Femur (tissue), 1 donor: ENCODE measurements around the gene COASY.
A peak's percentile ranks its signal among the peaks of the same experiment; 100 is the strongest.
"Not testable (repeated sequence)": the region's sequence is repeated elsewhere in the genome, so short reads cannot be mapped to it uniquely, and the experiment has no call there.

Source experiments
- DNase-seq: peaks from one replicate; pipeline ENCODE4 v3.0.0-alpha.2; 2017

COASY gene

DNA sequence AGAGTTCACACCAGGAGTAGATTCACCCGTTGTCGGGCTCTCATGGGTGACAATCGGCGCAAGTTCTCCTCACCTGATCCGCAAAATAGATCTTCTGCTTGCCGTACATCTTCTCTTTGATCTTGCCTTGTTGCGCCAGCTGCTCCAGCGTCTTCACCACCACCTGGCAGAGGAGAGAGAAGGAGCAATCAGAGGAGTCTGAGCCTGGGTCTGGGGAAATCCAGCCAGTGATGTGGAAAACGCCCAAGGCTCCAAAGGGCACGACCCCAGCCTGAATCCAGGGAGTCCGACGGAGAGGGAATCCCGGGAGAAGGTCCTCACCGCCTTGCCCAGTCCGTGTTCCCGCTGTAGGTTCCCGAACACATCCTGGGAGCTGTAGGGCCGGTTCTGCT is 15.2 kb downstream of the COASY start:
- no peak for DNase-seq

DNA sequence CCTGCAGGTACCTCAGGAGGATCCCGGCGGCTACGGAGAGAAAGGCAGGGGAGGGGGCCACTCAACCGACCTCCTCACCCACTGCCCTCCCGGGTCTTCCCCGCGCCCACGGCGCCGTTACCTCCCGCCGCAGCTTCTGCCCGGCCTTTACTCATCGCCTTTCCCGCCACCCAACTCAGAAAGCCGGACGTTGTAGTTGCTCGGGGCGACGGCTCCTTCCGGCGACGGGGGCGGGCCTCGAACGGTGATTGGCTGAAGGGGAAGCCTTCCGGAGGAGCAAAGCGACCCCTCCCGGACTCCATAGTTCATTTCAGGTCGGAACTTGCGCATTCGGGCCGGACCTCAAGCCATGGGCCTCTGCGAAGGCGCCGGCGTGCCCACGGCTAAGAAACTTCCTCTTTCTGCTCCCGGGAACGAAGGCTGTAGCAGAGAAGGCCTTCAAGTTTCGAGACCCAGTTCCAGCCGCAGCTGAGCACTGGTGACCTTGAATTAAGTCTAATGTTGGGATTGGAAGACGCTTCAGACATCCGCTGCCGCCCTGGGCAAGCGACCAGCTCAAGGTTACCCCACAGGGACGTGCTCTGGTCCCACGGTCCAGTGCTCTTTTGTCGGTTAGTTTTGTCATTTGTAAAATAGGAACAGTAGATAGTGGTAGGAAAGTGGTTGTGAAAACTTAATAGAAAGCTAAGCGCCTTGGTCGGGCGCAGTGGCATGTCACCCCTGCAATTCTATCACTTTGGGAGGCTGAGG is 15.8 kb downstream of the COASY start, which contains the start of gene PSMC3IP:
TSS of gene PSMC3IP (minus strand) at position 198 of the 750 bp plus-strand sequence. CDS start at position 155, 43 bp downstream.
- DNase-seq, result peak; percentile 98

DNA sequence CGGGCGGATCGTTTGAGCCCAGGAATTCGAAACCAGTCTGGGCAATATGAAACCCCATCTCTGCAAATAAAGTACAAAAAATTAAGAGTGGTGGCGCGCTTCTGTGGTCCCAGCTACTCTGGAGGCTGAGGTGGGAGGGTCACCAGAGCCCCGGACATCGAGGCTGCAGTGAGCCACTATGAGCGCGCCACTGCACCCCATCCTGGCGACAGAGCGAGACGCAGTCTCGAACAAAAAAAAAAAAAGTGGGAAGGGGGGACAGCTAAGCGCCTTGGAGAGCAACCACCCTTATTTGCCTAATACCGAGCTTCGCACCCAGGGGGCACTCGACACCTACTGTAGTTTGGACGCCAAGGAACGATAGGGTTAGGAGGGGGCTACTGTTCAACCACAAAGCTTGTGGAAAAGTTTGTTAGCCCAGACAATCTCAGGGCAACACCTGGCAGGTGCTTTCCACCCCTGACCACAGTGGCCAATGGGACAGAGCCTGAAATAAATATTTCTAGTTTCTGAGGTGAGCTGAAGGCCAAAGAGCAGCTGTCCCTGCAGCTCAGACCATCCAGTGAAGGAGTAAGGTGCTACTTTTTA is 16.4 kb downstream of the COASY start:
- peak; percentile 78 for DNase-seq

DNA sequence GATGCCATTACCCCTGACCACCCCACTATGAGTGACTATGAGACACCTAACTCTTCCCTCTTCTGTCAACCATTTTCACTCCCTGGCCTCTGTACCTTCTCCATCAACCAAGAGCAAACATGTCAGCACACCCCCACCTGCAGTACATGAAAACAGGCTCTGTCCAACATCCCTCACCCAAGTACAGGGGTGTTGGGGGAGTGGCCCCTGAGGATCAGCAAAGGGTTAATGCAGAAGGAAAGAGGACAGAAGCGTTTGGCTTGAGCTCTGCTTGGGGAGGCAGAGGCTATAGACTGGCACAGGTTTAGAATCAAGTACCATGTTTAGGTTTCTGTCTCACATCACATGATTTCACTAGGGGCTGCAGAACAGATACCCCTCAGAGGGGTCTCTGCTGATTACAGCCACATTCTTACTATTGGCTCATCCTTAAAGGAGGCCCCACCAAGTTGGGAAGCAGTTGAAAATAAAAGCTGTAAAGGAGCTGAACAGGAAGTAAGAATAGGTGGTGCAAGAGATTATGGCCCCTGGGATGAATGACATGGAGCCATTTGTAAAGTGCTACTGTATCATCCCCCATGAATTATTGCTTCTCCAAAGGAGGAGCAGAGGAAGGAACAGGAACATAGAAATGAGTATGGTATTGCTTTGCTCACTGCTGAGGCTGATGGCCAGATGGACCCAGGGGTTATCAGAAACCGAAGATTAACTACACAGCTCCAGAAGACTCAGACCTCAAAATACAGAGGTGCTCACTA is 18.0 kb downstream of the COASY start:
- no peak for DNase-seq

DNA sequence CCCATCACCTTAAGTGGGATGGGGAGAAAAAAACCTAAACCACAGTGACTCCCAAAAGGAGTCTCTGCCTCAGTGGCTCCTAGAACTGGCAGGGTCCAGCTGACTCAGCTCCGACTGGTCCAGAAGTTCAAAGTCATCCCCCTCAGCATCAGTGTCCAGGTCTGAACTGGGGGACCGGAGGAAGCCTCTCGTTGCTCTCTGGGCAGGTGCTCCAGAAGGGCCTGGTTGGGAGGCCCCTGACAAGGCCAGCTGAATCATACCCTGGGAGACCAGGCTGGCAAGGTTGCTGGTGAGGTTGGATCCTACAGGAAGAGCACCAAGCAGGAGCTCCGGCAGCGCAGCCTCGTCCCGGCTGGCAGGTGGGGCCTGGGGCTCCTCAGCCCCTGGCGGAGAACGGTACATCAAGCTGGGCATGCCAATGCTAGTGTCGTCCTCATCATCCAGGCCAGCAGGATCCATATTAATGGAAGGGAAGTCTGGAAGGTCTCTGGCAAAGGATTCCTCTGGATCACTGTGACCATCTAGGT is 19.9 kb downstream of the COASY start:
- DNase-seq, result no peak

DNA sequence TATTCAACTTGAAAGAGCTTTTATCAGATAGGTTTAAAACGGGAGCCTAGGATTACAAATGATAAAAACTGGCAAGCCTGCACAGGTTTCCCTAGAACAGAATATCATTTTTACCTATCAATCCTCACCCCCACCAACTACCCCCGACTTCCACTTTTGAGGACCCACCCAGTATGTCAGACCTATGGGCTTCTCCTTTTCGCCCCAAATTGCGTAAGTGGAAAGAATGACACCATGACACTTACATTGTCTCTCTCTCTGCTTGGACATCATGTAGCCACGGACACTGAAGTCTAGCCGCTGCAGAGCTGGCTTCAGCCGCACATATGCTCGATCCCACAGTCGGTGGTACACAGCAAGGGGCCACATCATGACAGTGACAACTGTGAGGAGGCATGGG is 22.9 kb downstream of the COASY start:
- no peak for DNase-seq

DNA sequence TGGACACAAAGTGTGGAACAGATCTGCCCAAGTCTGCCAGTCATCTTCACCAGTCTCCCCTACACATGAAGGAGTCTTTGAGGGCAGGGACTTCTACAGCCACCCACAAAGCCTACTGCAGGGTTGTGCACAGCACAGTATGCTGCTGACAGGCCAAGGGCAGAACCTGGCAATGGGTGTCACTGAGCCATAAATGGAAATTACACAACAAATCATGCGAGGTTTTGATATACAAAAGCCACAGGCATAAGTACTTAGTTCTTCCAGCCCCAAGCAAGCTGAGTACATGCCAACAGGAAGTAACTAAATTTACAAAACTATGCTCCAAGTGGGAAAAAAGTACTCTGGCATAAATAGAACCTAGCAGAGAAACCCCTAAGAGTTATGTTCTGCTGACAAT is 23.4 kb downstream of the COASY start:
- DNase-seq, result no peak

DNA sequence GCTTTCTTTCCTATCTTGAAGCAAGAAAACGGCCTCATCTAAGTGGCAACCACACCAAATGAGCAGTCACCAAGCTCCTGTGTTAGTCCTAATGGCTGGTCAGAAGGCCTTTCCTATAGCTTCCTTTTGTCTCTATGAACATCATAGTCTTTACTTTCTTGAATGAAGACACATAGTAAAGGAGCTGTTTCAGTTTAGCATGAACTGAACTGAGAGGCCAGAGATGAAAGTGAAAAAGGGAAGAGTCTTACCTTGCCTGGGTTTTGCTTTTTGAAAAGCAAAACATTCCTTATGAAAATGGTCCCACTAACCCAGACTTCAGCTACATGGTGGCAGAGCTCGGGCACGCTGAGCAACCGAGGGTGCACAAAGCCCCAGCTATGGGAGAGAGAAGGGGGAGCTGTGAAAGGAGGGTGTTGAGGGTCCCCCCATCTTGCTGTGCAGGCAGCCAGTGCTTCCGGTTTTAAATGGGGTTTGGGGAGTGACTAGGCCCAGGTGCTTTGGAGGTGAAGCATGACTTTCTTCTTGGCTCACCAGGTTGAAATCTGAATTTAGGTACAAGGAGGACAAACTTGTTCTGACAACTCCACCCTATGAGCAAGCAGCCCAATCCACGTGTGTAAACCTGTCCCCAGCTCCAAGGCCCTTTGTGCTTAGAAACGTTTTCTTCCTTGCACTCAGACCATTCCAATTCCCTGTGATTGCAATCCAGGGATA is 24.7 kb downstream of the COASY start:
- no peak for DNase-seq

DNA sequence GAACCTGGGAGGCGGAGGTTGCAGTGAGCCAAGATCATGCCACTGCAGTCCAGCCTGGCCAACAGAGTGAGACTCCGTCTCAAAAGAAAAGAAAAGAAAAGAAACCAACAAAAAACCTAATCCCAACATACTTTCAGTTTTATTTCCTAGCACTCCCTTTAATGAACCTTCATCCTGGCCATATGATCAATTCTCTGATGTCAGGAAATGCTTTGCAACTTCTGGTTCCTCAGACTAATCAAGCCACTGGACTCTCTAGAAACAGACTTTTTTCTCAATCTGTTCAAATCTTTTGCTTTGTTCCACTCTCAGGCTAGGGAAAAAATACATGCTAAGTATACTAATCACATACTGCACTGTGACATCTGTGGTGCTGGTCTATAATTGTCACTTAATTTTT is 28.9 kb downstream of the COASY start:
- DNase-seq, result no peak

DNA sequence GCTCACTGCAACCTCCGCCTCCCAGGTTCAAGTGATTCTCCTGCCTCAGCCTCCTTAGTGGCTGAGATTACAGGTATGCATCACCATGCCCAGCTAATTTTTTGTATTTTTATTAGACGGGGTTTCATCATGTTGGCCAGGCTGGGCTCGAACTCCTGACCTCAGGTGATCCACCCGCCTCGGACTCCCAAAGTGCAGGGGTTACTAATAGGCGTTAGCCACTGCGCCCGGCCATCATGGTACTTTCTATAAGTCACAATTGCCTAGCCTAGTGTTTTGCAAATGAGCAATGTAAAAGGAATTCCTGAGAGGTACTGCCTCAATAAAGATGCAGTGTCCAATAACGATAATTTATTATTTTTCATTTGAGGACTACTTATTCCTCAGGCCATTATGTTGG is 29.5 kb downstream of the COASY start:
- DNase-seq, result no peak

DNA sequence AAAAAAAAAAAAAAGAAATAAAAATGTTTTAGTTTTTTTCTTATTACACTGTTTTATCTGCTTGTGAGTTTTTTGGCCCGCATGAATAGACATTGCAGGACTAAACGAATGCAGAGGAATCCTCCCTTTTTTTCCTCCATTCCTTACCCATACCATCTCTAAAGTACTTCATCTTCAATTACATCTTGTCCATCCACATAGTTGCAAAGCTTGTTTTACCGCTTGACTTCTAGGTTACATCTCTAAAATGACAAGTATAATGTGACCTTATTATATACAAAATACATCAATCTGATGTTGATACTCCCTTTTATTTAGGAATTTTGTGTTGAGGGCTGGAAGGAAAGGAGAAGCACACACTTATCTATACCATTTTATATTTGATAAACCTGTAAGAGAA is 34.4 kb downstream of the COASY start:
- DNase-seq, result no peak

DNA sequence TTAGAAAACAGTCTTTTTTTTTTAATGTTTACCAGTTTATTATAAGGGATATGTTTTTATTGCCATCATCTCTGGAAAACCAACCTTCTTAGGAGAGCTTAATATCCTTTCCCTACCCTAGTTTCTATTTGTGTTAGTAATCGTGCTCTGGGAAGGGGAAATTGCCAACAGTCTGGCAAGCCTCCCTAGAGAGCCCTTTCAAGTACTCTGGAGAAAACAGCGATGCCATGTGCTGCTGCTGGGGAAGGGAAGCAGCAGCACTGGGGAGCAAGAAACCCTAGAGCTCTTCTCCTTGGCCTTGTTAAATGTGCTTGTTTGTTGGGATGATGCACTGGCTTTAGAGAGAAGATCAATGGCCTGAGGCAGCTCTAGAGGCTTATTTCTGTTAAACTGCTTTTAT is 37.0 kb downstream of the COASY start:
- DNase-seq, result no peak

DNA sequence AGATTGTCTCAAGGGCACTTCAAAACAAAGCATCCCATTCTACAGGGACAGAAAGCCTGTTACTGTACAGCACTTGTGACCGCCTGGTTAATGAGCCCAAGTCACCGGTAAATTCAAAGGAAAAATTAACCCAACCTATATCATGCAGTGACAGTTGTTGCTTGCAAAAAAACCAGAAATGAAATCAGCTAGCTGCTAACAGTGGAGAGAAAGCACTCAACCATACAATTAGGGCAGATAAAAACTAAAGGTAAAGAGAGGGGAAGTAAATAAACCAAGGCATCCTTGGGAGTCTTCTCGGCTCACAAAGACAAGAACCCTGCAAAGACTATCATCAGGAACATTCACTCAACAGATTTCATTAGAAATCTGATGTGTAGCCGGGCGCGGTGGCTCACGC is 41.4 kb downstream of the COASY start:
- DNase-seq, result no peak

DNA sequence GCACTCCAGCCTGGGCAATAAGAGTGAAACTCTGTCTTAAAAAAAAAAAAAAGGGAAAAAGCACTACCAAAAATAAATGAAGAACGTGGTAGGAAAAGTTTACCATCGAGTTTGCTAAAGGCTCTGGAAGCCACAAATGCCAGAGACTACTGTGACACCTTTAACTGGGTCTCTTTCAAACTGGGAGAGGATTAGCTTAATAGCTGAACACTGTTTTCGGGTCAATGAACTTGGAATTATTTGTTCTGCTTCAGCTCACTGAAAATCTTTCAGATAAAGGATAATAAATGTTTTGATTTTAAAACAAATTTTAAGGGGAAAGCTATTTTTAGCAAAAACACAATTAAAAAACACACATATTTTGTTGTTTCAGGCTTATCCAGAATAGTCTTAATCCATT is 45.8 kb downstream of the COASY start:
- DNase-seq, result no peak

DNA sequence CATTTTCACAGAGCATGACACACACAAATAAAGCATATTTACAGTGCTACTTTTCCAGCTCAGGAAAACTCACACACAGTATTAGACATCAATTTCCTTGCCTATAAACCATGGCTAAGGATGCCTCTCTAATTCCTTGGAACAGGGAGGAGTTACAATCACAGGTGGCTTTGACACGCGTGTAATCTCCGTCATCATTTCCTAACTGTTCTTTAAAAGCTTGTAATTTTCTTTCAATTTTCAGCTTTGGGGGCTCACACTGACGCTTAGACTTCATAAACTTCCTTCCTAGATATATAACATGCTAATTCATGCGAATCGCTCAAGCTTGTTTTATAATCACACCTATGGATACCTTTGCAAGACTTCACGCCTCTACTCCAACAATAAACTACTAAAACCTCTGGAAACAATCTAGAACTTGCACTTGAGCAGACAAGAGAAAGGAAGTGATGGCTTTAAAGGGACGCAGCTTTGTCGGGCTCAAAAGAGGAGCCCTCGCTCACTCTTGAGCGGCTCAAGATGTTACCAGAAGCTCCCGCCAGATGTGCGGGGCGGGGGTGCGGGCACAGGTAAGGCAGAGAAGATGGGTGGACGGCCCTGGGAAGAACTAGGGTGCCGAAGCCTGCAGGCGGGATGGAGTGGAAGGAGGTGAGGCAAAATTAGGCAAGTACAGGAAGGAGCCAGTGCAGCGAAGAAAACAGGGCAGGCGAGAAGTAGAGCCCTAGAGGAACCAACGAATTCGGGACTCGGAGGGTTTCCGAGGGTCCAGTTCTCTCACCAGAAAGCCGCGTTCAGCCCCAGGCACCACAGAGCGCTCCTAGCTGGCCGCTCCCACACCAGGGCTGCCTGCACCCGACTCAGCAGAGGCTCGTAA is 46.6 kb downstream of the COASY start:
- DNase-seq, result no peak

DNA sequence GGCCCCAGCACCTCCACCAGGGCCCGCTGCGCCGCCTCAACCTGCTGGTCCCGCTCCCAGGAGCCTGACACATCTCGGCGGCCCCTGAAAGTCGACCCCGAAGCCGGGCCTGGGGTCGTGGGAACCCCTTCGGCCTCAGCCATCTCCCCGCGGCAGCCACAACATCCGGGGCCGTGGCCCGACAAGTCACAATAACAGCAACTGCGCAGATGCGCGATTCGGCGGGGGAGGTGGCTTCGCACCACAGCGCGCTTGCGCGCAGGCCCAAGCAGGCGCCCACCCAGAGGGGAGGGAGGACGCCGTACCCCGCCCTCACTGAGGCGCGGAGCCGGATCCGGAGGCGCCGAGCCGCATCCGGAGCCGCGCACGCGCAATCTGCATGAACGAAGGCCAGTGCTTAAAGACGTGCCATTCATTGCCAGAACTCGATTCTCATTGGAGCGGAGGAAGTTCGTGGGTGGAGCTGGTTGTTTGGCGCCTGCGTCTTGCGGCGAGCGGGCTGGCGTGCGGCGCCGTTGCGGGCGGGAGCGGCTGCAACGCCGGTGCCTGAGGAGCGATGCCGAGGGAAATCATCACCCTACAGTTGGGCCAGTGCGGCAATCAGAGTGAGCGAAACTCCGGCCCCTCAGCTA is 47.4 kb downstream of the COASY start, which contains the start of the genes RETREG3 and TUBG1:
TSS of gene RETREG3 (minus strand) at position 193 of the 632 bp plus-strand sequence. CDS start at position 143, 50 bp downstream.
TSS of gene TUBG1 (plus strand) at position 502 of the 632 bp plus-strand sequence. CDS start at position 557, 55 bp downstream.
- peak; percentile 99 for DNase-seq

DNA sequence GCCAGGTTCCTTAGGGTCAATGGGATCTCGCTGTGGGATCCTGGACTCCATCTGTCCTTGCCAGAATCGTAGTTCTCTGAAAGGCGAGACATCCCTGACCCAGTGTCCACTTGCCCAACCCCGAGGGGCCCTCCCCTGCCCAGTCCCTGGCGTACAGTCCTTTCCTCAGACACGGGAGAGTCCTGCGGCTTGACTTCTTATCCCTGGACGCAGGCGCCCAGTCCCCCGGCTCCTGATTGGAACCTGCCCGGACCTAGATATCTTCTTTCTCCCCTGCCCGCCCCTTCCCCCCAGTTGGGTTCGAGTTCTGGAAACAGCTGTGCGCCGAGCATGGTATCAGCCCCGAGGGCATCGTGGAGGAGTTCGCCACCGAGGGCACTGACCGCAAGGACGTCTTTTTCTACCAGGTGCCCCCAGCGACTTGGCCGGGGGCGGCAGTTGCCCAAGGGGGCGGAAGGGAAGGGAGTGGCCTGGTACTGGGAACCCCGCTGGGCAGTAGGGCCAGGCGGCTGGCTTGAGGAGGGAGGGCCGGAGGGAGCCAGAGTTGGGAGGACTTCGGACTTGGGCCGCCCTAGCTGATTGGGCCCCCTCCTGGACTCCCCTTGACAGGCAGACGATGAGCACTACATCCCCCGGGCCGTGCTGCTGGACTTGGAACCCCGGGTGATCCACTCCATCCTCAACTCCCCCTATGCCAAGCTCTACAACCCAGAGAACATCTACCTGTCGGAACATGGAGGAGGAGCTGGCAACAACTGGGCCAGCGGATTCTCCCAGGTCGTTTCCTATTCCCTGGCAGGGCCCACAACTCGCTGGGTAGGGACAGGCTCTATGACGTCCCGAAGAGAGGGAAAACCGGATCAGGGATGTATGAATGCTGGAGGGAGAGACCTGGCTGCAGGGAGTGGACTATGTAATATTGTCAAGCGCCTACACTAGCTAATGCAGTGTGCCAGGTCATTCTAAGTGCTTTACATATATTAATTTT is 48.2 kb downstream of the COASY start:
- DNase-seq, result not testable (repeated sequence)

DNA sequence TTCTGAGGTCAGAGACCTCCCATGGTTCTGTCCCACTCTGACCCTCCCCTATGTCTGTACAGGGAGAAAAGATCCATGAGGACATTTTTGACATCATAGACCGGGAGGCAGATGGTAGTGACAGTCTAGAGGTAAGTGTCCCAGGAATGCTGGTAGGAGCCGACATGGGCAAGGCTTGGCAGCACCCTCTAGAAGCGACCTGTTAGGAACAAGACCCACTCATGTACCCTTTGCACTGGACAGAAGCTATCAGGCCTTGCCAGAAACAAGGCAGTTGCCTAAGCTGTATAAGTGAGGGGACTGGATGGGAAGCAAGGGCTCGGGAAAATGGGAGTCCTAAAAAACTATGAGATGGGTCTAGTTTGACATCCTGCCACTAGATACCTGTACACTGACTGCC is 50.1 kb downstream of the COASY start:
- DNase-seq, result no peak

DNA sequence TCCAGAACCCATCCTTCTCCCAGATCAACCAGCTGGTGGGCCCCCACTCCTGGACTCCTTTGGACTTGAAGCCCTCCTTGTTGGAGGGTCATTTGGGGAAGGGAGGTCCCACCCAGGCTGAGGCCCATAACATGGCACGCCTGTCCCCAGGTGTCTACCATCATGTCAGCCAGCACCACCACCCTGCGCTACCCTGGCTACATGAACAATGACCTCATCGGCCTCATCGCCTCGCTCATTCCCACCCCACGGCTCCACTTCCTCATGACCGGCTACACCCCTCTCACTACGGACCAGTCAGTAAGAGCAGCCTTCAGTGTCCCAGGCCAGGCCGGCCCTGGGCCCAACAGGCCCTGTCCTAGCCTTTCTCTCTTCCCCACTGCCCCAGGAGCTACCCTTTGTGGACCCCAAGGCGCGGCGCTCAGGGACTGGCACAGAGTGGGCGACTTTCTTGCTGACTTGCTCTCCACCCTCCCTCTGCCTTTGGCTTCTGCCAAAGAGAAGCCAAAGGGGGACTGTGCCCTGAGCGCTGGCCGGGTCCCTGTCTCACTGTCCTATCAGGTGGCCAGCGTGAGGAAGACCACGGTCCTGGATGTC is 51.8 kb downstream of the COASY start:
- no peak for DNase-seq
